OCI-LY7 (cell line): Measurements from ENCODE around the gene TSPOAP1.

ENCODE experiments used
- EZH2phosphoT487 ChIP-seq: fragments of 200-600 bp; sonication (generic); IDR thresholded peaks from 2 replicates; pipeline ENCODE4 v1.6.1; 2018; ENCODE audit warnings: low read depth, borderline replicate concordance, mild to moderate bottlenecking, mixed run types, antibody characterized with exemption, low read length, moderate library complexity, mixed read lengths
- TF ChIP-seq, protein P1 (sequence below): fragments of 200-600 bp; sonication (generic); conservative IDR thresholded peaks from 2 replicates; pipeline ENCODE4 v1.5.1; 2014; ENCODE audit warnings: mild to moderate bottlenecking, antibody characterized with exemption, low read length, moderate library complexity, mixed read lengths

DNA sequence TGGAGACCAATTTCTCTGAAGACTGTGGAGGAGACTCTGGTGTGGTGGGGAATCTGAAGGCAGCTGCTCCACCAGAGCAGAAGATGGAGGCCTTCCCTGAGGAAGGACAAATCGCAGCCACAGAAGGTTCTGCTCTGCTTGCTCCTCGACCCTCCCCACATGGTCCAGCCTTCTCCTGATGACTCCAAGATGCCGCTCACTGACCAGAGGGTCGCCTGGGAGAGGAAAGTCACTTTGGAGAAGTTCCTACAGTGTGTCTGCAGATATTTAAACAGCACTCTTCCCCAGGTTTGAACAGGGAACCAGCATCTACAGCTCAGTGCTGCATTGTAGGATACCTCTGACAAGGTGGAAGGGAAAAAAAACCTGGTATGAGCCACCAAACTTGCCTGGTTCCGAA lies 44.4 kb upstream of the TSPOAP1 start:
- TF ChIP-seq, protein P1, sequence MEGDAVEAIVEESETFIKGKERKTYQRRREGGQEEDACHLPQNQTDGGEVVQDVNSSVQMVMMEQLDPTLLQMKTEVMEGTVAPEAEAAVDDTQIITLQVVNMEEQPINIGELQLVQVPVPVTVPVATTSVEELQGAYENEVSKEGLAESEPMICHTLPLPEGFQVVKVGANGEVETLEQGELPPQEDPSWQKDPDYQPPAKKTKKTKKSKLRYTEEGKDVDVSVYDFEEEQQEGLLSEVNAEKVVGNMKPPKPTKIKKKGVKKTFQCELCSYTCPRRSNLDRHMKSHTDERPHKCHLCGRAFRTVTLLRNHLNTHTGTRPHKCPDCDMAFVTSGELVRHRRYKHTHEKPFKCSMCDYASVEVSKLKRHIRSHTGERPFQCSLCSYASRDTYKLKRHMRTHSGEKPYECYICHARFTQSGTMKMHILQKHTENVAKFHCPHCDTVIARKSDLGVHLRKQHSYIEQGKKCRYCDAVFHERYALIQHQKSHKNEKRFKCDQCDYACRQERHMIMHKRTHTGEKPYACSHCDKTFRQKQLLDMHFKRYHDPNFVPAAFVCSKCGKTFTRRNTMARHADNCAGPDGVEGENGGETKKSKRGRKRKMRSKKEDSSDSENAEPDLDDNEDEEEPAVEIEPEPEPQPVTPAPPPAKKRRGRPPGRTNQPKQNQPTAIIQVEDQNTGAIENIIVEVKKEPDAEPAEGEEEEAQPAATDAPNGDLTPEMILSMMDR, result no peak
- no peak for TF ChIP-seq EZH2phosphoT487
